Measurements from ENCODE around the gene ANKRD35.

ANKRD35 gene

DNA sequence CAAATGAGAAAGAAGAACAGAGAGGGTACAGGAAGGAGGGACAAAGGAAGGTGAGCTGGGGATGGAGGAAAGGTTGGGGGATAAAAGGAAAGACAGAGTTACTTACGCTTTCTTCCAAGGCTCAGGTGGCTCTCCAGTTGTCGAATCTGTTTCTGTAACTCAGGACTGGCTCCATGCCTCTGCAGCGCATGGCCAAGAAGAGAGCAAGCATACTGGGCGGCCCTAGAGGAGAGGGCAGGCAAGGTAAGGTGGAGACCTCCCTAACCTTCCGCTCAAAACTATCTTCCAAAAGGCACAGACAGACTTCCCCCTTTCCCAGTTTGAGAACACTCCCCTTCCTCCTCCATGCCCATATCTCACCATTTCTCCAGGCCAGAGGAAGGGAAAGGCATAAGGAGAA, 31.9 kb upstream of the ANKRD35 start:
- peak overlapping the region; percentile 92 for H3K27ac ChIP-seq (ENCODE audit: low read depth, low read length)

DNA sequence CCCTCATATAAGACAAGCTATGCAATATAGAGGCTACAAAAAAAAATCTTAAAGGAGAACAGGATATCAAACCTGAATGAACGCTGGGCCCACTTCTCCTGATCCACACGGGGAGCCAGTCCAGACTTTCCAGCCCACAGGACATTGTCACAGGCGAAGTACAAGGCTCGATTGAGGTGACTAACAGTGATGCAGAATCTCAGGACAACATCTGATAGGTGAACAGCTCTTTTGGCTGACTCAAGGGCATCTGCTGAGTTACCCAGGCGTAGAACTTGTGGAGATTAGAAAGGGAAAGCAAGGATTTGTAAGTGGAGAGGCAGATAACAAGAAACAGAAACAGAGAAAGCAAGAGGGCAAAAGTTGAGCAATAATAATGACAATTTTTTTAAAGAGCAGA, 31.1 kb upstream of the ANKRD35 start:
- no peak overlapping the region for H3K4me3 ChIP-seq (ENCODE audit: low read depth in 1 of 2, low read length in 2 of 2)
- no peaks in the 10 kb centered on the region for H3K9me3 ChIP-seq (ENCODE audit: low read length)
- H3K27ac ChIP-seq (ENCODE audit: low read depth, low read length), result no peak overlapping the region
- H3K36me3 ChIP-seq (ENCODE audit: insufficient read depth, low read length), result peaks cover 32% of the 10 kb centered on the region
- no peaks in the 10 kb centered on the region for H3K27me3 ChIP-seq (ENCODE audit: control insufficient read depth in 1 of 2, insufficient read depth in 2 of 2, low read length in 2 of 2)
- H3K9ac ChIP-seq (ENCODE audit: low read length), result no peak overlapping the region
- H3K4me1 ChIP-seq (ENCODE audit: insufficient read depth, low read length), result peaks cover 18% of the 10 kb centered on the region

More for the DNA sequence above, 31.9 kb upstream of the ANKRD35 start:
- Histone ChIP-seq H3K4me3 (ENCODE audit: low read depth in 1 of 2, low read length in 2 of 2) (peak overlapping the region; percentile 78 to 97), H3K9ac (ENCODE audit: low read length) (peak overlapping the region; percentile 98), H3K4me1 (ENCODE audit: insufficient read depth, low read length) (peaks cover 18% of the 10 kb centered on the region), H3K9me3 (ENCODE audit: low read length) (no peaks in the 10 kb centered on the region), H3K27me3 (ENCODE audit: control insufficient read depth in 1 of 2, insufficient read depth in 2 of 2, low read length in 2 of 2) (no peaks in the 10 kb centered on the region), H3K36me3 (ENCODE audit: insufficient read depth, low read length) (peaks cover 27% of the 10 kb centered on the region)

DNA sequence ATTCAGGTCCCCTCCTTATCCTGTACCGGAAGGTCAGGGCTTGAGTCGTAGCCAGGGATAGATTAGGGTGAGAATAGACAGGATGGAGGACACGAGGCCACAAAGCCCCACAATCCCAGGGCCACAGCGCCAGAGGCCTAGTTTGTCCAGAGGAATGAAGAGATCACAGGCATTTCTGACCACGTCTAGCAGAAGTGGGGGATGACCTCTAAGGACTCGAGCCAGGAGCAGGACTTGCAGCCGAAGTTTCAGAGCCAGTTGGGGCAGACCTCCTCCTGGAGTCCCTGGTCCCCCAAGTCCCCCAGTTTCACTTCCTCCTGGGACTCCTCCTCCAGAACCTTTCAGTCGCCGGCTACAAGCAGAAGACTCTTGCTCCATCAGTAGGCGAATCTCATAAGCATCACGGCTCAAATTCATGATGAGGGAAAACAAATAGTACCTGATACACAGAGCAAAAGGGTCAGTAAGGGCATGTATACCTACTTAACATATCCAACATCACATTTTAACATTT, 26.5 kb upstream of the ANKRD35 start:
- Histone ChIP-seq H3K9ac (ENCODE audit: low read length) (no peak overlapping the region), H3K36me3 (ENCODE audit: insufficient read depth, low read length) (peaks cover 44% of the 10 kb centered on the region), H3K4me3 (ENCODE audit: low read depth in 1 of 2, low read length in 2 of 2) (no peak overlapping the region), H3K27me3 (ENCODE audit: control insufficient read depth in 1 of 2, insufficient read depth in 2 of 2, low read length in 2 of 2) (no peaks in the 10 kb centered on the region), H3K4me1 (ENCODE audit: insufficient read depth, low read length) (peaks cover 4% of the 10 kb centered on the region), H3K27ac (ENCODE audit: low read depth, low read length) (no peak overlapping the region), H3K9me3 (ENCODE audit: low read length) (no peaks in the 10 kb centered on the region)

DNA sequence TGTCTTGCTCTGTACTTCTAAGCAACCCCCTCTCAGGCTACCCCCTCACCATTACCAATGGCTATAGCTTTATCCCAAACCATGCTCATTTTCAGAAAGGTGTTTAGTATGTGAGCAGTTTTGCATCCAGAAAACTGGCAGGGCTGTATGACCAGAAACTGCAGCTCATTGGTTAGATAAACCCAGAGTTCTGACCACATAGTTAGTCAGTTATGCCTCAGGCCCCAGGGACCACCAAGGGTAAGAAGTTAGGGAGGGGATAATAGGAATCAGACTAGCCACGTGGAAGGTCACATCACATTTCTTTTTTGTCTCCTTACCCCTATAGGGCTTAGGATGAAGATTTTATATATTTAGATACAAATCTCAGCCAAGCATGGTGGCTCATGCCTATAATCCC, 23.0 kb upstream of the ANKRD35 start:
- Histone ChIP-seq H3K9me3 (ENCODE audit: low read length) (no peaks in the 10 kb centered on the region), H3K4me1 (ENCODE audit: insufficient read depth, low read length) (peaks cover 4% of the 10 kb centered on the region), H3K36me3 (ENCODE audit: insufficient read depth, low read length) (peaks cover 22% of the 10 kb centered on the region), H3K27me3 (ENCODE audit: control insufficient read depth in 1 of 2, insufficient read depth in 2 of 2, low read length in 2 of 2) (no peaks in the 10 kb centered on the region), H3K4me3 (ENCODE audit: low read depth in 1 of 2, low read length in 2 of 2) (no peak overlapping the region), H3K27ac (ENCODE audit: low read depth, low read length) (no peak overlapping the region), H3K9ac (ENCODE audit: low read length) (no peak overlapping the region)

DNA sequence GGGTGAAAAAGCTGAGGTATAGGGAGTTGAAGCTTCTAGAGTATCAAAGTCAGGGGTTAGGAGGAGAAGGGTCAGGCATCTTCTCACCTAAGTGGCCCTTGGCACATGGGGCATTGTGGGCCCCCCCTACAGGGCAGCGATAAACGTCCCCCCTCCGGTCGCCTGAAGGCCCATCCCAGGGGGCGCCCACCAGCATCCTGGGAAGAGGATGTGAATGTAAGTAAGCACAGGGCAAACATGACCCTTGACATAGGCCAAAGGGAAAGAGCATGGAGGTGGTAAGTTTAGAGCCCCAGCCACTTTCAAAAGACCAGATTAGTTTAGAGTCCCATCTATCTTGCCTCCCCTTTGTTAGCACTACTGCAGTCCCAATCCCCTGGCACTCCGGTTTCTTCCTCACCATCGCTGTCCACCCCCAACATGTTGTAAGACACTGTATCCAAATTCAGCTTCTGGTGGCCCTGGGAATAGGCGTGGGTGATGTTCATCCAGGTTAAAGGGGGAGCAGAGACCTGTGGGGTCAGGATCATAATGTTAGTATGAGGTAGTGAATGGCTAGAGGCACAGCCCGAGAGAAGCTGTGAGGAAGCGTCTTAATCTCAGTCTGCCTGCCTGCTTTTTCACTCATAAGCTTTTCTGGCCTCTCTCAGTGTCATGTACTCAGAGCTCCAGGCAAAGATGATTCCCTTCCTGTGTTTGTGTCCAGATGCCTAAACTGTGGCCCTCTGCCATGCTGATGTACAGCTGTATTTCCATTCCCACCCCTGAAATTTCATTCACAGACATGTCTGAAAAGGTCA, 21.5 kb upstream of the ANKRD35 start:
- Histone ChIP-seq H3K4me1 (ENCODE audit: insufficient read depth, low read length) (peaks cover 4% of the 10 kb centered on the region), H3K27ac (ENCODE audit: low read depth, low read length) (no peak overlapping the region), H3K36me3 (ENCODE audit: insufficient read depth, low read length) (peaks cover 15% of the 10 kb centered on the region), H3K9ac (ENCODE audit: low read length) (no peak overlapping the region), H3K27me3 (ENCODE audit: control insufficient read depth in 1 of 2, insufficient read depth in 2 of 2, low read length in 2 of 2) (no peaks in the 10 kb centered on the region), H3K9me3 (ENCODE audit: low read length) (no peaks in the 10 kb centered on the region), H3K4me3 (ENCODE audit: low read depth in 1 of 2, low read length in 2 of 2) (no peak overlapping the region)

DNA sequence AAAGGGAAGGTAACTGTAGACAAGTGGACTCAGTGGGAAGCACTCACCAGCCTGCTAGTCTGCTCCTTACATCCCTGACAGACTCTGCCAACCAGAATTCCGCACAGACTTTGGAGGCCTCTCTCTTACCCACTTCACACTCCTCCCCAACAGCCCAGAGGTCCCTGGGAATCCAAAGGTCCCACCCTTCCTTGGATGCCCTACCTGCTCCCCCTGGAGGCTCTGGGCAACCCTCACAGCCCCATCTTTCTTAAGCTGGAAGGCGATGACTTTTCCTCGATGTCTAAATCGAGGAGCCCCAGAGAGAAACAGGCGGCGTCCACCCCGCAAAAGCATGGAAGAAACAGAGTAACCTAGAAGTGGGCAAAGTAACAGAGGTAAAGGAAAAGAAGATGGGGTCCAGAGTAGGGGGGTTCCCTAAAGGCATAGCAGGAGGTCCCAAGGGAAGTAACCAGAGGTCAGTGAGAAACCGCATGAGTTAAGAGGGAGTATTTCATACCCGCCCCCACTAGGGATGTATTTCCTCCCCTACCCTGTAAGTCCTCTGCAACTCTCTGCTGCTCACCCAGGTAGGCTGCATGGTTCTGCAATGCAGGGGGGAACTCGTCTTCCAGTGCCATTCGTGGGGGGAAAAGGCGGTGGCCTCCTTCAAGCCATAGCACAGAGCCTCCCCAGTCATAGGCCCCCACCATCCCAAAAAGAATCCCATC, 15.8 kb upstream of the ANKRD35 start:
- Histone ChIP-seq H3K27me3 (ENCODE audit: control insufficient read depth in 1 of 2, insufficient read depth in 2 of 2, low read length in 2 of 2) (no peaks in the 10 kb centered on the region), H3K9ac (ENCODE audit: low read length) (no peak overlapping the region), H3K27ac (ENCODE audit: low read depth, low read length) (no peak overlapping the region), H3K9me3 (ENCODE audit: low read length) (no peaks in the 10 kb centered on the region), H3K4me3 (ENCODE audit: low read depth in 1 of 2, low read length in 2 of 2) (no peak overlapping the region), H3K4me1 (ENCODE audit: insufficient read depth, low read length) (no peaks in the 10 kb centered on the region), H3K36me3 (ENCODE audit: insufficient read depth, low read length) (no peaks in the 10 kb centered on the region)

DNA sequence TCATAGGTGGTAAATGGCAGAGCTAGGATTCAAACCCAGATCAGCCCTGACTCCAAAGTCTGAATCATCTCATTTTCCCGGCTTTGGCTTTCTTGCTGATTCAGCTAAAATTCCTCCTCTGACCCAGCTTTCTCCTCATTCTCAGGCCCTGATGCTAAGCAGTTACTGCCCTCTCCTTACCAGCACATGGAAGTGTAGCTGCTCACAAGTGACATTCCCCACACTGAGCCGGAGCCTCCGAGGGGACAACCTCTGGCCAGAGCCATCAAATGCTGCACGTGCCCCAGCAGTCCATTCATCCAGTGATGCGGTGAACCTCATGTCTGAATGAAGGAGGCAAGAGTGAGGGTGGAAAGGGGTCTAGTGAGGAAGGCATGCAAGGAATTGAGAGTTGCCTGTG, 13.1 kb upstream of the ANKRD35 start:
- H3K27ac ChIP-seq (ENCODE audit: low read depth, low read length), result no peak overlapping the region
- H3K4me1 ChIP-seq (ENCODE audit: insufficient read depth, low read length), result no peaks in the 10 kb centered on the region
- H3K9me3 ChIP-seq (ENCODE audit: low read length), result no peaks in the 10 kb centered on the region
- H3K9ac ChIP-seq (ENCODE audit: low read length), result no peak overlapping the region
- no peaks in the 10 kb centered on the region for H3K27me3 ChIP-seq (ENCODE audit: control insufficient read depth in 1 of 2, insufficient read depth in 2 of 2, low read length in 2 of 2)
- no peaks in the 10 kb centered on the region for H3K36me3 ChIP-seq (ENCODE audit: insufficient read depth, low read length)
- H3K4me3 ChIP-seq (ENCODE audit: low read depth in 1 of 2, low read length in 2 of 2), result no peak overlapping the region

DNA sequence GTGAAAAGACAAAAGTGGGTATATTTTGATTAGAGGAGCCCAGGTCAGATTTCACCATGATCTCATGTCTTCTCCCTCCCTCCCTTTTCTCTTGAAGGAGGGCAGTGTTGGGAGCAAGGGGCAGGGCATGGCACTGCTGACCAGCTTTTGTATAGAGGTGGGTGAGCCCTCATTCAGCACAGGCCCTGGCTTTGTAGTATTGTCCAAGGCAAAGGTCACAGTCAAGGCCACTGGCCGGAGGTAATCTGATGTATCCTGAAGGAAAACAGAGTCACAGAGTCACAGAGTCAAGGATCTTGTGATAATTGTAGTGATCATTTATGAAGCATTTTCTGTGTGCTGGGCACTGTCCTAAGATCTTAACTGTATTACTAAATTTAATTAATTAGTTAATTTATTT, 12.3 kb upstream of the ANKRD35 start:
- peaks cover 2% of the 10 kb centered on the region for H3K4me1 ChIP-seq (ENCODE audit: insufficient read depth, low read length)
- H3K27me3 ChIP-seq (ENCODE audit: control insufficient read depth in 1 of 2, insufficient read depth in 2 of 2, low read length in 2 of 2), result no peaks in the 10 kb centered on the region
- no peak overlapping the region for H3K27ac ChIP-seq (ENCODE audit: low read depth, low read length)
- H3K4me3 ChIP-seq (ENCODE audit: low read depth in 1 of 2, low read length in 2 of 2), result no peak overlapping the region
- no peak overlapping the region for H3K9ac ChIP-seq (ENCODE audit: low read length)
- no peaks in the 10 kb centered on the region for H3K9me3 ChIP-seq (ENCODE audit: low read length)
- no peaks in the 10 kb centered on the region for H3K36me3 ChIP-seq (ENCODE audit: insufficient read depth, low read length)

DNA sequence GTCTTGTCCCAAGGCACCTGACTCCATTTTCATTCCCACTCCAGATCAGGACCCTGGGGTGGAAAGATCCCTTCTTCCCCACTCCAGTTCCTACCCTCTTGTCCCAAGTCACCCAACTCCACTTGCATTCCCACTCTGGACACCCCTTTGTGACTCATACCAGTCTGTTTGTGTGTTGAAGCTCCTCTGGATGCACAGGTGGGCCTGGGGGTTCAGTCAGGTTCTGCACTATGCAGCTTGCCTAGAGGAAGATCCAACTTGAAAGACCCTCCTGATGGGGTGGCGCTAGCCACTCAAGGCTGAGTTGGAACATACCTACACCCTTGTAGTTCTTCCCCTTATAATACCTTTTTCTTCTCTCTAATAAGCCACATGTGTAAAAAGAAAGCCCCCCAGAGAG, 9.8 kb upstream of the ANKRD35 start:
- H3K9ac ChIP-seq (ENCODE audit: low read length), result no peak overlapping the region
- H3K27ac ChIP-seq (ENCODE audit: low read depth, low read length), result no peak overlapping the region
- no peak overlapping the region for H3K4me3 ChIP-seq (ENCODE audit: low read depth in 1 of 2, low read length in 2 of 2)
- no peaks in the 10 kb centered on the region for H3K36me3 ChIP-seq (ENCODE audit: insufficient read depth, low read length)
- H3K27me3 ChIP-seq (ENCODE audit: control insufficient read depth in 1 of 2, insufficient read depth in 2 of 2, low read length in 2 of 2), result no peaks in the 10 kb centered on the region
- peaks cover 21% of the 10 kb centered on the region for H3K4me1 ChIP-seq (ENCODE audit: insufficient read depth, low read length)
- H3K9me3 ChIP-seq (ENCODE audit: low read length), result no peaks in the 10 kb centered on the region

GRCh38 chr1:145893306-145894055, 7.8 kb upstream of the ANKRD35 start:
- no peak overlapping the region for H3K4me3 ChIP-seq (ENCODE audit: low read depth in 1 of 2, low read length in 2 of 2)
- H3K4me1 ChIP-seq (ENCODE audit: insufficient read depth, low read length), result peaks cover 21% of the 10 kb centered on the region
- H3K27me3 ChIP-seq (ENCODE audit: control insufficient read depth in 1 of 2, insufficient read depth in 2 of 2, low read length in 2 of 2), result no peaks in the 10 kb centered on the region
- no peak overlapping the region for H3K9ac ChIP-seq (ENCODE audit: low read length)
- no peak overlapping the region for H3K27ac ChIP-seq (ENCODE audit: low read depth, low read length)
- H3K36me3 ChIP-seq (ENCODE audit: insufficient read depth, low read length), result no peaks in the 10 kb centered on the region
- H3K9me3 ChIP-seq (ENCODE audit: low read length), result no peaks in the 10 kb centered on the region

GRCh38 chr1:145892486-145893087, 6.9 kb upstream of the ANKRD35 start:
- H3K27me3 ChIP-seq (ENCODE audit: control insufficient read depth in 1 of 2, insufficient read depth in 2 of 2, low read length in 2 of 2), result no peaks in the 10 kb centered on the region
- H3K9me3 ChIP-seq (ENCODE audit: low read length), result no peaks in the 10 kb centered on the region
- H3K4me3 ChIP-seq (ENCODE audit: low read depth in 1 of 2, low read length in 2 of 2), result peak overlapping the region in 1 of 2 donors; percentile 39
- no peaks in the 10 kb centered on the region for H3K36me3 ChIP-seq (ENCODE audit: insufficient read depth, low read length)
- peak overlapping the region; percentile 42 for H3K9ac ChIP-seq (ENCODE audit: low read length)
- H3K27ac ChIP-seq (ENCODE audit: low read depth, low read length), result peak overlapping the region; percentile 27
- H3K4me1 ChIP-seq (ENCODE audit: insufficient read depth, low read length), result peaks cover 21% of the 10 kb centered on the region

Data from muscle layer of colon (tissue), 2 donors.